Superior temporal gyrus (tissue), 1 donor: ENCODE data around the gene SEPTIN2.
"Not testable (repeated sequence)": the region's sequence is repeated elsewhere in the genome, so short reads cannot be mapped to it uniquely, and the experiment has no call there.

ENCODE experiments used
- DNase-seq: peaks from one replicate; pipeline ENCODE4 v3.0.0-alpha.2; 2016; ENCODE audit errors: extremely low spot score

Gene SEPTIN2

DNA sequence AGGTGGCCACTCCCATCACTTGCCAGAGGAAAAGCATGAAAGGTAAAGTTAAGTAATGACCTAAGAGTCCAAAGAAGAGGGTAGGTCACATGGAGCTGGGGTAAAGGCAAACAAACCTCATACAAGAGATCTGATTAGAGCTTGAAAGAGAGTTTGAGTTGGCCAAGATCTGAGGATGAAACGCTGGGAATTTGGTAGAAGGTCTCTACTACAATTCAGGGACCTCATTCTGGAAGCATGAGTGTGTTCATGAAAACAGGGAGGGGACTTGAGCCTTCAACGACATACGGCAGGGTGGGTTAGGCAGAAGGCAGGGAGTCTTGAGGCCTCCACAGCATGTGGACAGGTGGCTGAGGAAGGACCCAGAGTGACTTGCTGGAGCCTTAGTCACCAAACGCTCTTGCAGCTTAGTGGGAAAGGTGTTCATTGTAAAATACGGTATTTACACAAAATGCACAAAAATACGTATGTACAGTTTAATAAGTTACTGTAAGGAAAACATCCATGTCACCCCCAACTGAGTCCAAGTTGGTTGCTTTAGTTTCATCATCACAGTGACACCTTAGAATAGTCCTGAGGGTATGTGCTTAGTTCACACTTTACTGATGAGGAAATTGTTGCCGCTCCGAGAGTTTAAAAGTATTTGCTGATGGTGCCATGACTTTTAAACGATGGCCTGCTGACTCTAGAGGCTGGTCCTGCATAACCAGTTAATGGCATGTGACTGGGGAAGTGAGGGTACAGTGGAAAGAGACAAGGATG is 35.3 kb downstream of the SEPTIN2 start:
- DNase-seq: no peak

DNA sequence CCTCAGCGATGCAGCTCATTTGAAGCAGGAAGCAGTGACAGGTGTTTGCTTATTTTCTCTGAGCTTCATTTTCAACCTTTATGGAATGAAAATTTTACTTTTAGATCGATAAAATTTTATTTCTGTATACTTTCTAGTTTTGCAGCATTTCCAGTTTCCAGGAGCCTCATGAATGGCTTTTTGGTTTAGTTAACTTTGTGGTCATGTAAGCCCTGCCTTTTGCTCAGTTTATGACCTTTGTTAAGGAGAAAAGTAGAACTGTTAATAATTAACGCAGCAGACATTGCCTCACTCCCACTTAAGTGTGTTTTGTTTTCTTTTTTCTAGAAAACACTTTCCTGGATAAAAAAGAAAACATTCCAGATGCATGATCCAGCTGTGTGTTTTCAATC is 35.9 kb downstream of the SEPTIN2 start:
- no peak for DNase-seq

DNA sequence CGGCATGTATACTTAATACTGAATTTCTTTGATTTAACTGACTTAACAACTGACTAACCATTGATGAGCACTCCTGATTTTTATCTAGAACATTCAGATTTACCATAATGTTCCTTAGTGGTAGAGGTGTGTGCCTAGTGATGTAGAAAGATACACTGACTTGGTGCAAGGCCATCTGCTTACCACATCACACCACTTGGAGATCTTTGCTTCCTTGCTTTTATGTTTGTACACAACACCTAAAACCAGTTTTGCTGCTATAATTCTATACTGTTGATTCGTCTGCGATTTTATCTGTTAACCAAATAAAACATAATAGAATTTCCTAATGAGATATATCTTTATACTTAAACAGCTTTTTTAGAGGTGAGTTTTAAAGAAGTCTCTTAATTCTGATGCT is 36.5 kb downstream of the SEPTIN2 start:
- no peak for DNase-seq

DNA sequence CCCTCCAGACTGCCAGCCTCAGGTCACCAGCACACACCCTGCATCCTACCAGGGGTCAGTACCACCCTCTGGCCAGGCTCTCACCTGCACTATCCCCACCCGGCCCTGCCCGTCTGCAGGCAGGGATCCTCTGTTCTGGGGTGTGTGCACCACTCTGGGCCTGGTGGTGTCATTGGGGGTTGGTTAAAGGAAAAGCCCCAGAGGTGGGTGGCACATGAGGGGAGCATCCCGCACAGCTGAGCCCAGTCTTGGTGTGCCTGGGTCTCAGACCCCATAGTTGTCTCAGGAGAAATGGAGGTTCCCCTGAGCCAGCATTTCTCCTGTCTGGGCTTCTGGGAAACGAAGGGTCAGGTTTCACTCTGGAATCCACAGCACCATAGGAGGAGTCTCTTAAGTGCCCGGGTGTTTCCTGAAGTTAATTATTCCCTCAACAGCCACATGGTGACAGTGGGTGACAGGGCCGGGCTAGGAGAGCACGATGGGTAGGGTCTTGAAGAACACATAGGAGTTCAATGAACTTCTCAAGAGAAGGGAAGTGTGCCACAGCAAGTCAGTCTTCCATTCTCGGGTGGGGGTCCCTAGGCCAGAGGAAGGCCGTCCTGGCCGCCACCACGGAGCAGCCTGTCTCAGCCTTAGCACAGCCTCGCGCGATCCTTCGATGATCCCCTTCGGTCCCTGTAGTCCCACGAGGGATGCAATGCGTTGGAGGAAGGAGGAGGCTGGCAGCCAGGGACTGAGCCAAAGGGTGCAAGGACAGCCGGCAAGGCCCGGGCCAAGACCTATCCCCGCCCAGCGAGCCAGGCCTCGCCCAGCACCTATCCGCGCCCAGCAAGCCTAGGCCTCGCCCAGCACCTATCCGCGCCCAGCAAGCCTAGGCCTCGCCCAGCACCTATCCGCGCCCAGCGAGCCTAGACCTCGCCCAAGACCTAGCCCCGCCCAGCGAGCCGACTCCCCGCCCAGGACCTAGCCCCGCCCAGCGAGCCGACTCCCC is 39.2 kb downstream of the SEPTIN2 start:
- no peak for DNase-seq

DNA sequence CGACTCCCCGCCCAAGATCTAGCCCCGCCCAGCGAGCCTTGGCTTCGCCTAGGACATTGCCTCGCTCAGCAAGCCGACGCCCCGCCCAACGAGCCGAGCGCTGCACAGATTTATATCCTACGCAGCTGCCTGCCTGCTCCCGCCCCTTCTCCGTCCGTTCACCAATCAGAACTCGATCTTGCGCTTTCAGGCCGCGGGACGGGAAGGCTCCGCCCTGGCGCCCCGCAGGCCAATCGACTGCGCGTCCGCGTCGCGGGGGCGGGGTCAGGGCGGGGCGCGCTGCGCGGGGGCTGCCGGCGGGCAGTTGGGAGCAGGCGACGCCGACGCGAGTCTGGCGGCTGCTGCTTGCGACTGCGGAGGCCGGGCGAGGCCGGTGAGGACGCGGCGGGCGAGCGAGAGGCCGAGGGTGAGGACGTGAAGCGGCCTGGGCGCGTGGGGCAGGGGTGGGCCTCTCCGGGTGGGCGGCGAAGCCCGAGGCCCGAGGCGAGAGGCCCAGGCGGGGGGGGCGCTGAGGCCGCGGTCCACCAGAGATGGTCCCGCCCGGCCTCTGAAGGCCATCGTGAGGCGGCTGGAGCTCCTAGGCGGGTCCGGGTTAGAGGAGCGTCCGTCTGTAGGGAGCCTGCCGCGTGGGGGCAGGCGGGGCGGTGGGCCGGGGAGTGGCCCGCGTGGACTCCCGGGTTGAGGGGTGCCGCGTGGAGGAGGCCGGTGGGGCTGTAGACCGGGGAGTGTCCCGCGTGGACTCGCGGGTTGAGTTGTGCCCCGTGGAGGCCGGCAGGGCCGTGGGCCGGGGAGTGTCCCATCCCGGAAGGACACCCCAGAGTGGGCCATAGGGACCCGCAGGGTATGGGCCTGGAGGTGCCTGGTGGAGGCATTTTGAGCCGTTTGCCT is 40.5 kb downstream of the SEPTIN2 start, which contains the start of gene FARP2:
Gene FARP2, plus strand, starts transcription at position 303 of the 888 bp plus-strand sequence. CDS start 16,823 bp downstream, outside the sequence.
- DNase-seq: peak; percentile 99

DNA sequence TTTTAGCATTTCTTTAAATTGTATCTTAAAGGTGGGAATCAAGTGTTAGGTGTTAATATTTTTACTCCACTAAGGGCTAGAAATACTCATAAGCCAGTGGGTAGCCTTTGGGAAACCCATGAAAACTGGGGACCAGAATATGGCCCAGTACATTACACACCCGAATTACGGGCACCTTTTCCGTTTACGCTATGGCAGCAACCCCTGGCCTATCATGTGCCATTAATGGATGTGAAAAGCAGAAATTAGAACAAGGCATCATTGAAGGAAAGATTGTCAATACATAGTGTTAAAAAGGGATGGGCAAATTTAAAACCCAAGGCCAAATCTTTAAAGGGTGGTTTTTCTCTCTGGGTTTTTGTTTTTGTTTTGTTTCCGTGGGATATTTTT is 41.1 kb downstream of the SEPTIN2 start:
- DNase-seq: no peak

DNA sequence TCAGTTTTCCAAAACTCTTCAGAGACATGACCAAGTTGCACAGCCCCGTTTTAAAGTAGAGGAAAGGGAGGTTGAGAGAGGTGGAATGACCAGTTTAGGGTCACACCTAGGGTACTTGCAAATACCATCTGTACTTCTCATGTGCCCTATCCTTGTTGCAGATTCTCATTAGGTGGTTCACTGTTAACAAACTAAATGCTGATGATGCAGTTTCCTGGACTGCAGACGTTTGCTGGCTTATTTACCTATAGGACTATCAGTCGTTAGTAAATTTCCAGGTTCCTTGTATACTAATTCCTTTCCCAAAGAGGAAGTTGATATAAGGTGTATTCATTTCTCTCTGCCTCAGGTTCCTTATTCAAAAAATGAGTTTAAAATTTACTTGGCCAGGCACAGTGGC is 41.8 kb downstream of the SEPTIN2 start:
- DNase-seq: no peak

DNA sequence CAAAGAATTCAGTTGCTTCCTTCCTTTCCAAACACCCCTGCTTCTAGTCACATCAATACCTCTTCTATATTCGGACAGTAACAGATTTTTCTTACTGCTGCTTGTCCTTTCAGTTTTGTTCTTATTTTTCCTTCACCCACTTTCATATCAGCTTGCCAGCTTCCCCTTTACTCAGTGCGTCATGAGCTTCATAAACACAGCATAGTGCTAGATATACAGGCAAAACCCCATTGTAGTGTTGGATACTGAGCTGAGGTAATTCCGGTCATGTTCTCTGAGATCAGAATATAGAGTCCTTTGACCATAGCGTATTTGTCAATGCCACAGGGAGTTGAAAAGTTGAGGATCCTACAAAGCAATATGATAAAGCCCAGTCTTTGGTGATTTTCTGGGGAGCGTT is 42.7 kb downstream of the SEPTIN2 start:
- no peak for DNase-seq

DNA sequence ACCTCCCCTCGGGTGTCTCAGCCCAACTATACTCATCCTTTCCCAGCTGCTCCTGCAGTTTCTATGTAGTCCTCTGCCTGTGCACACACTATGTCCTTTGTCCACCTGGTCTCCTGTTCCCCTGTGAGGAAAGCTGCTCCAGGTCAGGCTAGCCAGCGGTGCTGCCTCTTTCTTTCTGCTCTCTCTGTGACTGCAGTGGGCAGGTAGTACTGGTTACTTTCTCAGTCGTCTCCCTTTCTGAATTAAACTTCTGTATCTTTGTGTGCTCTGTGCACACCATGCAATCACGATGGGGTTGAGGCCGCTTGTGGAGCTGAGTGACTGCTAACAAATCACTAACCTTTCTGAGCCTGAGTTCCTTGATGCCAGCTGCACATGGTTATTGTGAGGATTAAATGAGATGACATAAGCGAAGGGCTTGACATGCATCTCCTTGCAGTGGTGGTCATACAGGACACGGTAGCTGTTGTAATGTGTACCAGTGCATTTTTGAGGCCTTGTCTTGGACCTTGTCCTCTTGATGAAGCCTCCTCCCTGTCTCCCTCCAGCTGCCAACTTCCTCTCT is 43.8 kb downstream of the SEPTIN2 start:
- no peak for DNase-seq

DNA sequence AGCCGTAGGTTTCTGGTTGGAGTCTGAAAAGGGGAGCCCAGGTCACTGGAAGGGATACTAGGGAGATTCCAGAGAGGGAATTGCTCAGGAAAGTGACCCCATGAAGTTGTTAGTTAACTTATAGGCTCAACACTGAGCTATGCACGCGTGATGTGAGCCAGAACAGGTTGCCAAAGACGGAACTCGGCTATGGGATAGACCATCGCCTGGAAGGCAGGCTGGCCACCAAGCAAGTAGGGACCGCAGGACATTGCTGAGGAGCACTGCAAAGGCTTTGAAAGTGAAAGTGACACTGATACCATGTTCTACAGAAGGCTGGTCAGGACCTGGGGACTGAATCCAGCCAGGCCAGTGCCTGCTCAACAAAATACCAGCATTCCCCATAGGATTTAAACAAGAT is 47.7 kb downstream of the SEPTIN2 start:
- no peak for DNase-seq

DNA sequence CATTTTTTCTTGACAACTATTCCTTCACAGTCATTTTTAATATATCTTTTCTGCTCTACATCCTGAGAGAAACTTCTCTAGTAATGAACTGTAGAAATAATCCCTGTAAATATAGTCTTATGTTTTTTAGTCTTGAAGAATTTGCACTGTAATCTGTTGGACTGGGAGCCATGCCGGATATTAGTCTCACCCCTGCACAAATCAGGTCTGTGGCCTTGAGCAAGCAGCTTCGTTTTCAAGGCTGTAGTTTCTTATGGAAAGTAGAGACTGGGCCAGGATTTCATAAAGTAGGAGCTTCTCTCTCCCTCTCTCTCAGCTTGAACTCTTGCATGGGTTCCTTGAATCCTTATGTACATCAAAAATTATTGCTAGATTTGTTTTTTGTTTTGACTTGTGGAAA is 49.1 kb downstream of the SEPTIN2 start:
- no peak for DNase-seq

DNA sequence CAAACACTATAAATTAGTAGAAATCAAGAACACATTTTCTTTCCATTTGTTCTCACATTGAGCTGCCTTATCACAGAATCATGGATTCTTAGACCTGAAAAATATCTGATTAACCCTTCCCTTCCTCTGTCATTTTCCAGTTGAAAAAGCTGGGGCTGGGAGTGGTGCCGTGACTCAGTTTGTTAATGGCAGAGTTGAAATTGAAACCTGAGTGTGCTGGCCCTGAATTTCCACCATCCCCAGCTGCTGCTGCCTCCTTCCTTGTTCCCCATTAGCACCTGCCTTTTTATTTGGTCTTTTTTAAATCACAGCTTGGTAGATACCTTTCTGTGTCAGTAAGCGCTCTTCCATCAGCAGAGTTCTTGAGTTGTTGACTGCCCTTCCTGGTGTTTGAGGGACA is 51.0 kb downstream of the SEPTIN2 start:
- no peak for DNase-seq

DNA sequence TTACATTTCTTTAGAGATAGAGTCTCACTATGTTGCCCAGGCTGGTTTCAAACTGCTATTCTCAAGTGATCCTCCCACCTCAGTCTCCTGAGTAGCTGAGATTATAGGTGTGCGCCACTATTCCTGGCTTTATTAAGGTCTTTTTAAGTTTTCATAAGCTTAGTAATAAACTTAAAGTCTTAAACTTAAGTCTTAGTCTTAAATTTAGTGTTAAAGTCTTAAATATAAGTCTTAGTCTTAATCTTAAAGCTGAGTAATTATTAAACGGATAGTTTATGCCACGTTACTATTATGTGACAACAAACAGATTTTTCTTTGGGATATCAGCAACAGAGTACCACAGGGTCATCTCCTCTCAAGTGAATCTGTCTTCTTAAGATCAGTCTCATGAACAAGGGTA is 52.9 kb downstream of the SEPTIN2 start:
- DNase-seq: no peak

DNA sequence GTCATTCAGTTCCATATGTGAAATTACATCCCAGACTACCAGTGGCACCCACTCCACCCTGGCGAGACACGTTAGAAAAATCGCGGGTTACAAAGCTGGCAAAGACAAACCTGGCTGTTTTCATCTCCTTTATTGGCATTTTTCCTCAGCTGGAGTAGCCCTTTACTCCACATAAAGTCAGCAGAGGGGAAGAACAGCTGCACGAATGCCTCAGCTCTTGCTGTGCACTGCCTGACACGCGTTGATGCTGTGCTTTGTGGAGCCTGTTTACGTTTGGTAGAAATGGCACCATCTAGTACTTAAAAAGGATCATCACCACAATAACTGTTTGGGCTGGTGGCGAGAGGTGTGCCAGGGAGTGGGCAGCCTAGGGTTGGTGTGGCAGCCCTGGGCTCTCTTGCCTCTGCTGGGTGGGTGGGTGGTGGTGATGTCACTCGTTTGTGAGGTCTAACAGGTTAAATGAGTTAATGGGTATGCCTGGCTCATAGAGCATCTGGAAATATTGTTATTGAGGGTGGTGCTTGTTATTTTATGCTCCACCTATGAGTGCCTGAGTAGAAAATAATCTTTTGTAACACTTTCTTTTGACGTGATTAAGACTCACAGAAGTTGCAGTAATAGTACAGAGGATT is 56.8 kb downstream of the SEPTIN2 start:
- no peak for DNase-seq

DNA sequence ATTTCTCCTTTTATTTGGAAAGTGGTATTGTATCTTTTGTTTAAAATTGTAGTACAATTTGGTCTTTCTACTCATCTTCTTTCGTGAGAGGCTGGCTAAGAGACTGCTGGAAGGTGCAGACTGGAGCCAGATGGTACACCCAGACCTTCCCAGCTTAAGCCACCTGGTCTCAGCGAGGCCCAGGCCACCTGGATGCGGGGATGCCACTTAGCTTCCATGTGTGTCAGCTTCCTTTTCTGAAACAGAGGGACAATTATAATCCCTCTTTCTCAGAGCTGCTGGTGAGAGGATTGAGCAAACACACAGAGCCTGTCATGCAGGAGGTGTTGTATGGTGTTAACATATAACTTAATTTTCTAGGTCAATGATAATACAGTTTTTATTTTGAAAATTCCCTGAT is 57.7 kb downstream of the SEPTIN2 start:
- no peak for DNase-seq

DNA sequence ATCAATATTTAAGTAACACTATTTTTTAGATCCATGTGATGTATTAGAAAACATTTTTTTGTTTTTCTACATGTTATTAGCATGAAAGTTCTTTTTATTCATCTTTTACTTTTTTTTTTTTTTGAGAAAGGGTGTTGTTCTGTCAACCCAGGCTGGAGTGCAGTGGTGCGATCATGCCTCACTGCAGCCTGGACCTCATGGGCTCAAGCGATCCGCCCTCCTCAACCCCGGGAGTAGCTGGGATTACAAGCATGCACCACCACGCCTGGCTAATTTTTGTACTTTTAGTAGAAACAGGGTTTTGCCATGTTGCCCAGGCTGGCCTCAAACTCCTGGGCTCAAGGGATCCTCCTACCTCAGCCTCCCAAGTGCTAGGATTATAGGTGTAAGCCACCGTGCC is 58.2 kb downstream of the SEPTIN2 start:
- DNase-seq: not testable (repeated sequence)

DNA sequence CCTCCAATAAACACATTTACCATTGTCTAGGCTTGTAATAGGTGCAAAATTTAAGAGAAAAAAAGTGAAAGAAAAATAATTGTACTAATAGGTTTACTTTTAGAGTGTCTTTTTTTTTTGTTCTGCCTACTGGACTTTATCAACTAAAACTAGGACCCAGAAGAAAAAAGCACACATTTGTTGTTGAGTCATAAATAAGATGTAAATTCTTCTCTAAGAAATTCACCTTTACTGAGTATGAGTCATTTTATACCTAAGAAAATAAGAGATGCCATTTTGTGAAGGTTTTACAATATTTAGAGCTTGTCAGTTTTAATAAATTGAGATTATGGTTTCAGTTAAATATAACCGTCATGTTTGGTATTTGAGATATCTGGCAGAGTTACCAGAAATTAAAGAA is 59.6 kb downstream of the SEPTIN2 start:
- DNase-seq: no peak

DNA sequence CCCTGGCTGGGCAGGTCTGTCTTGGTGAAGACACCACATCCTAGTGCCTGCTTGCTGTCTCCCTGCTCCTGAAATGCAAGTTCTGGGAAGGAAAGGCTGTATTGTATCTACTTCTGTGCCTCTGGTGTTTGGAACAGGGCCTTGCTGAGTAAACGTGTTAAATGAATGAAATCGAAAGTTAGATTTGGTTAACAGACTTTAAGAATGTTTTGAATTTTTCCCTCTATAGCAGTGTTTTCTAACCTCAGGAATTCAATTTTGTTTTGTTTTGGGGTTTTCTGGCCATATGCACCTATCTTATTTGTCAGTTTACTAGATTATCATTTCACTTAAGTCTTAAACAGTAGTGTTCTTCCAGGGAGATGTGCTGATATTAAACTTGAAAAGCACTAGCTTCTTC is 61.1 kb downstream of the SEPTIN2 start:
- no peak for DNase-seq

DNA sequence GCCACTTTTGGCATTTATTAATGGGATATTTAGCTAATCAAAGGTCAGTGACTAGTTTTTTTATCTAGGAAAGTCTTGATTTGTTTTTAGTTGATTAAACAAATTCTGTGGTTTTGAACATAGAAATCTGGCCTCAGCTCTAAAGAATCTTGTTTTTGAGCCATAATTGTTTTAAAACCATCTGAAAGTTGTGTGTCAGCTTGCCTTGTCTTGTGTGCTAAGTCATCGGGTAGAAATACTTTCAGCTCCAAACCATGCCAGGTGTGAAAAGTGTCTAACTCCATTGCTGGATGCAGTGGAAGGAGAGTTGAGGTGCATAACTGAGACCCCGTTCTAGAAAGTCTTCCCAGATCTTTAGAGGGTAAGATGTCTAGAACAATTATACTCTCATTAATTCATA is 63.1 kb downstream of the SEPTIN2 start:
- no peak for DNase-seq

DNA sequence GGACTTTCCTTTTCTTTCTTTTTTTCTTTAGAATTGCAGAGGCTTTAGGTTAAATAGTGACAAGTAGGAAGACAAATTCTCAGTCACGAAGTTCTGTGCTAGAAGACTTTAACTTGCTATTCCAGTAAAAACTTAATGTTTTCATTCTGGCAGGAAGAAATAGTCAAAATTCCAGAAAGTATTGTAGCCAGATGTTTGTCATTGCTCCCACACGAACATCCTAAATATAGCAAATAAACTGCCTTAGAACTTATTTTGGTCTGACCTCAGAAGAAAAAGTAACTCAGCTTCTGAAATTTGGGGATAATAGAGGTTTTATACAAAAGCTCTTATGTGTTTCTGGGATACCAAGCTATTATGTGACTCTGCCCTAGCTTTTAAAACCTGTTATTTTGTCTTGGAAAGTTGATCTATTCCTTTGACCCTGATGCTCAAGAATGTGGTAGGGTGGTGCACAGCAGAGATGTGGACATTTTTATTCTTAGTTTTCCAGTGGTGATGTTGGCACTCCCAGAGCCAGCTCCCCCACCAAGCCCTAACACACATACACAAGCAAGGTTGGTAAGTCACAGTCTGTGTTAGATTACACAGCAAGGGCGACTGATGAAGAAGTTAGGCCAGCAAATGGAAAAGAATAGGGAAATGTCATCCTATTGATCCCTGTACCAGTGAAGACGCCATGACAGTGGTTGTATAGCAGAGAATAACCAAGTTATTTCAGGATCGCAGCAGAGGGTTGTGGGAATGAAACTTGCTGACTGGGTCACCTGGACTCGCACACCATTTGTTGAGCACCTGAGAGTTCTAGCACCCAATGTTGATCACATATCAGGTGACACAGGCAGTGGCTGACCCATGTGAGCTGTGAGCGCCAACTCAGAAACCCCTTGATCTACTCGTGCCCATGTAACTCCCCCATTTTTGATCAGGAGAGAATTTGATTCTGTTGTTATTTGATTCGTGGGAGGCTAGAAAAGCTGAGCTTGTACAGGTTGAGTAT is 64.1 kb downstream of the SEPTIN2 start:
- DNase-seq: no peak
